CD4-positive, alpha-beta T cell treated with Interleukin-21 for 1 hour (primary cell): ENCODE measurements around the gene SLC26A8.

Source experiments
- DNase-seq: peaks from one replicate; pipeline ENCODE4 v3.0.0-alpha.2; 2020

The SLC26A8 gene

GRCh38 chr6:36023996-36024795 lies at the start of gene SLC26A8:
Gene SLC26A8 (minus strand): TSS chr6:36024641. CDS start chr6:36019707, 4,934 bp downstream.
- no peak for DNase-seq

- no peak for DNase-seq
Observed at GRCh38 chr6:36073587-36073986, 49.1 kb upstream of the SLC26A8 start.

GRCh38 chr6:36072681-36073080 lies 48.2 kb upstream of the SLC26A8 start:
- no peak for DNase-seq

GRCh38 chr6:36071714-36072113 lies 47.3 kb upstream of the SLC26A8 start:
- no peak for DNase-seq

GRCh38 chr6:36071281-36071680 lies 46.8 kb upstream of the SLC26A8 start:
- DNase-seq: no peak

GRCh38 chr6:36070252-36070651 lies 45.8 kb upstream of the SLC26A8 start:
- DNase-seq: no peak

GRCh38 chr6:36069573-36069972 lies 45.1 kb upstream of the SLC26A8 start:
- DNase-seq: no peak

GRCh38 chr6:36068586-36068985 lies 44.1 kb upstream of the SLC26A8 start:
- DNase-seq: no peak

GRCh38 chr6:36068012-36068392 lies 43.6 kb upstream of the SLC26A8 start:
- no peak for DNase-seq

- no peak for DNase-seq
Observed at GRCh38 chr6:36067374-36068011, 43.1 kb upstream of the SLC26A8 start.

- no peak for DNase-seq
Observed at GRCh38 chr6:36066817-36067216, 42.4 kb upstream of the SLC26A8 start.

GRCh38 chr6:36065916-36066315 lies 41.5 kb upstream of the SLC26A8 start:
- no peak for DNase-seq

GRCh38 chr6:36064770-36065396 lies 40.4 kb upstream of the SLC26A8 start:
- no peak for DNase-seq

- DNase-seq: no peak
Observed at GRCh38 chr6:36063318-36064060, 39.0 kb upstream of the SLC26A8 start.

GRCh38 chr6:36062247-36062646 lies 37.8 kb upstream of the SLC26A8 start:
- DNase-seq: no peak

GRCh38 chr6:36061236-36061635 lies 36.8 kb upstream of the SLC26A8 start:
- no peak for DNase-seq

GRCh38 chr6:36056178-36056577 lies 31.7 kb upstream of the SLC26A8 start:
- DNase-seq: no peak

GRCh38 chr6:36054956-36055355 lies 30.5 kb upstream of the SLC26A8 start:
- DNase-seq: no peak

GRCh38 chr6:36054415-36054814 lies 30.0 kb upstream of the SLC26A8 start:
- DNase-seq: no peak

- DNase-seq: no peak
Observed at GRCh38 chr6:36053878-36054277, 29.4 kb upstream of the SLC26A8 start.

GRCh38 chr6:36052097-36052496 lies 27.7 kb upstream of the SLC26A8 start:
- DNase-seq: no peak

- DNase-seq: no peak
Observed at GRCh38 chr6:36050947-36051710, 26.7 kb upstream of the SLC26A8 start.

- no peak for DNase-seq
Observed at GRCh38 chr6:36050305-36050704, 25.9 kb upstream of the SLC26A8 start.
